GM12878 (cell line): ENCODE measurements around the gene EXOC4. TPM values are rescaled to one million over a fixed set of nuclear protein-coding genes. Genes with fewer than 3 reads are reported as not detected.

ENCODE experiments used
- ATAC-seq: fragments of 200-7000 bp; cut with Tn5 transposase; 3 replicates; pipeline ENCODE4 v1.9.1; 2020; ENCODE audit warnings: mild to moderate bottlenecking, moderate library complexity
- BruUV-seq: library from RNA; stranded (reverse); fragments of 400-500 nt; replicated peaks from 2 replicates; lab custom pipeline; 2021; lab: Mats Ljungman, UMichigan
- CTCF ChIA-PET: fragments of 300-600 bp; sonication (Branson Sonifier 250); formaldehyde crosslinking; extraction: SDS; loops from one replicate; lab custom pipeline; 2021; ENCODE audit warnings: inconsistent platforms; lab: Yijun Ruan, JAX
- POLR2A ChIA-PET: fragments of 350-600 bp; formaldehyde crosslinking; extraction: SDS; loops from one replicate; lab custom pipeline; 2021; ENCODE audit warnings: inconsistent platforms; lab: Charles Lee
- RAD21 ChIA-PET: fragments of 300-600 bp; sonication (Branson Sonifier 250); formaldehyde crosslinking; loops from one replicate; lab custom pipeline; 2023; ENCODE audit warnings: antibody characterized with exemption; ENCODE audit not compliant: unreplicated experiment; lab: Charles Lee
- SMC1A ChIA-PET: fragments of 300-600 bp; sonication (Branson Sonifier 250); formaldehyde crosslinking; loops from one replicate; lab custom pipeline; 2023; ENCODE audit not compliant: unreplicated experiment, uncharacterized antibody; lab: Charles Lee
- DNase-seq: peaks from one replicate; pipeline ENCODE4 v3.0.0-alpha.2; 2011; ENCODE audit warnings: low read depth, low spot score
- FAIRE-seq: peaks from 3 replicates; lab custom pipeline; 2011; peaks lifted over from hg19 to GRCh38; lab: Jason Lieb, UNC
- H2AFZ ChIP-seq: 2 replicates; pipeline ENCODE4 v1.6.0; 2011; ENCODE audit warnings: low read depth, low read length, control low read depth; ENCODE audit not compliant: control insufficient read depth
- H3K27ac ChIP-seq: 2 replicates; pipeline ENCODE4 v1.5.1; 2011; ENCODE audit warnings: control low read depth; ENCODE audit not compliant: control insufficient read depth, insufficient read depth
- H3K27me3 ChIP-seq, 2 experiments: replicated peaks in 1 of 2; 2 replicates each; pipeline versions ENCODE4 v1.6.0 to v1.6.1; 2011; ENCODE audit warnings: low read length in 1 of 2; ENCODE audit not compliant: control insufficient read depth in 2 of 2, insufficient read depth in 2 of 2
- H3K36me3 ChIP-seq, 2 experiments: 2 replicates each; pipeline ENCODE4 v1.5.1; 2011; ENCODE audit warnings: low read length in 1 of 2; ENCODE audit not compliant: control insufficient read depth in 2 of 2, insufficient read depth in 2 of 2
- H3K4me1 ChIP-seq: 2 replicates; pipeline ENCODE4 v1.6.1; 2011; ENCODE audit warnings: mild to moderate bottlenecking, low read length, moderate library complexity, mixed read lengths; ENCODE audit not compliant: control insufficient read depth, insufficient read depth
- H3K4me2 ChIP-seq: 2 replicates; pipeline ENCODE4 v1.6.0; 2011; ENCODE audit warnings: control low read depth; ENCODE audit not compliant: control insufficient read depth, insufficient read depth
- H3K4me3 ChIP-seq: fragments of 200-600 bp; sonication (generic); 2 replicates; pipeline ENCODE4 v1.5.1; 2016
- H3K79me2 ChIP-seq: 2 replicates; pipeline ENCODE4 v1.6.0; 2011; ENCODE audit warnings: low read length; ENCODE audit not compliant: control insufficient read depth, insufficient read depth
- H3K9ac ChIP-seq: 2 replicates; pipeline ENCODE4 v1.8.0; 2011; ENCODE audit warnings: low read length, control low read depth, mixed read lengths; ENCODE audit not compliant: control insufficient read depth, insufficient read depth
- H3K9me3 ChIP-seq: replicated peaks from 3 replicates; pipeline ENCODE4 v1.5.1; 2011; ENCODE audit warnings: mild to moderate bottlenecking, low read length; ENCODE audit not compliant: control insufficient read depth, insufficient read depth
- H4K20me1 ChIP-seq: 2 replicates; pipeline ENCODE4 v1.6.0; 2011; ENCODE audit not compliant: control insufficient read depth, insufficient read depth
- ATF7 ChIP-seq: fragments of 450-650 bp; IDR thresholded peaks from 2 replicates; pipeline ENCODE4 v1.6.1; 2016; ENCODE audit warnings: low read depth, mild to moderate bottlenecking
- BCLAF1 ChIP-seq: fragments of 450-650 bp; IDR thresholded peaks from 2 replicates; pipeline ENCODE4 v1.6.1; 2017; ENCODE audit warnings: antibody characterized with exemption, mild to moderate bottlenecking, moderate library complexity
- E2F8 ChIP-seq: fragments of 450-650 bp; IDR thresholded peaks from 2 replicates; pipeline ENCODE4 v1.6.1; 2018; ENCODE audit warnings: mild to moderate bottlenecking, low read depth, moderate library complexity; ENCODE audit not compliant: partially characterized antibody
- EED ChIP-seq: sonication (generic); IDR thresholded peaks from 2 replicates; pipeline ENCODE4 v1.6.1; 2016; ENCODE audit warnings: antibody characterized with exemption, low read depth
- GABPA ChIP-seq: IDR thresholded peaks from 2 replicates; pipeline ENCODE4 v1.6.1; 2014; ENCODE audit warnings: antibody characterized with exemption, low read depth, mild to moderate bottlenecking, inconsistent platforms
- MTA2 ChIP-seq: fragments of 450-650 bp; IDR thresholded peaks from 2 replicates; pipeline ENCODE4 v1.6.1; 2016; ENCODE audit warnings: low read depth, mild to moderate bottlenecking, moderate library complexity
- MXI1 ChIP-seq: fragments of 150-350 bp; IDR thresholded peaks from 2 replicates; pipeline ENCODE4 v1.6.1; 2011; ENCODE audit warnings: low read depth, mild to moderate bottlenecking, inconsistent platforms, low read length, improper control_type of control experiment
- MYC ChIP-seq: IDR thresholded peaks from 2 replicates; pipeline ENCODE4 v1.6.1; 2011; ENCODE audit warnings: mild to moderate bottlenecking, low read length, moderate library complexity, inconsistent platforms; ENCODE audit not compliant: insufficient read depth, insufficient replicate concordance, insufficient read length, severe bottlenecking
- POLR2AphosphoS2 ChIP-seq: IDR thresholded peaks from 2 replicates; pipeline ENCODE4 v1.6.1; 2011; ENCODE audit warnings: low read depth, mild to moderate bottlenecking, low read length, improper control_type of control experiment, moderate library complexity
- RELA ChIP-seq: fragments of 450-650 bp; IDR thresholded peaks from 2 replicates; pipeline ENCODE4 v1.8.0; 2014; ENCODE audit warnings: borderline replicate concordance; ENCODE audit not compliant: partially characterized antibody
- RELB ChIP-seq: fragments of 450-650 bp; IDR thresholded peaks from 2 replicates; pipeline ENCODE4 v1.6.1; 2017; ENCODE audit warnings: low read depth, mild to moderate bottlenecking, moderate library complexity
- SMC3 ChIP-seq: IDR thresholded peaks from 2 replicates; pipeline ENCODE4 v1.6.1; 2011; ENCODE audit warnings: low read length, improper control_type of control experiment, borderline replicate concordance
- in situ Hi-C: fragments of 300-500 bp; cut with MboI; formaldehyde crosslinking; loops from 9 replicates; pipeline ENCODE4 v1.14.3; 2018; ENCODE audit warnings: mixed read lengths
- intact Hi-C: fragments of 100-400 bp; cut with micrococcal nuclease; formaldehyde crosslinking; loops from one replicate; pipeline ENCODE4 v1.14.2; 2022; ENCODE audit not compliant: unreplicated experiment
- polyA plus RNA-seq, 11 experiments: library from polyadenylated mRNA; depleted of rRNA in 4 of 11; unstranded in 6 of 11; stranded (reverse) in 5 of 11; fragments of >200 nt; fragmentation: Nextera tagmentation in 4 of 11; fragmentation: Illumina TruSeq in 1 of 11; extraction: Ambion mirVana in 4 of 11; extraction: Trizol in 1 of 11; gene quantifications; 1 replicate in 1 of 11; 2 replicates in 10 of 11; pipeline versions ENCODE4 v1.2.1 to v1.2.3, GENCODE V29; 2011 to 2016; ENCODE audit warnings: inconsistent platforms in 2 of 11, missing spikeins in 2 of 11, low read depth in 1 of 11
- total RNA-seq, 4 experiments: library from RNA; depleted of rRNA in 3 of 4; stranded (reverse); fragments of >200 nt in 3 of 4; fragmentation: Illumina TruSeq in 1 of 4; extraction: Trizol in 1 of 4; gene quantifications; 2 replicates each; pipeline versions ENCODE4 v1.2.1 to v1.2.3, GENCODE V29; 2013 to 2021

EXOC4 gene
- total and polyA plus RNA-seq, 10 of the 15 experiments (the other 5 are each of a cell fraction or from before 2014, with no cell fraction given) = 13.2 to 44.5 (median 29.6) TPM

GRCh38 chr7:133750287-133750686 is 497.4 kb downstream of the EXOC4 start (continued):
- no peak for TF ChIP-seq BCLAF1

GRCh38 chr7:133751079-133751478 is 498.2 kb downstream of the EXOC4 start:
- no peak for DNase-seq
- CTCF ChIA-PET = interaction anchor here (1.9 kb wide), 1 partner anchor 390 kb away, joined by 4 read pairs; no protein-coding TSS in a partner anchor

More at GRCh38 chr7:133751079-133751478, 498.2 kb downstream of the EXOC4 start:
- Histone ChIP-seq H3K27me3 (no peaks in the 10 kb centered on the region), H3K4me1 (no peaks in the 10 kb centered on the region), H3K9ac (no peak overlapping the region), H2AFZ (no peak overlapping the region), H3K4me2 (no peak overlapping the region), H3K36me3 (no peaks in the 10 kb centered on the region), H3K27ac (no peak overlapping the region), H4K20me1 (no peaks in the 10 kb centered on the region), H3K79me2 (no peaks in the 10 kb centered on the region), H3K4me3 (no peak overlapping the region), H3K9me3 (no peaks in the 10 kb centered on the region)
- TF ChIP-seq MXI1 (no peak), SMC3 (no peak), MYC (no peak), MTA2 (no peak), E2F8 (no peak), RELA (no peak), POLR2AphosphoS2 (no peak), ATF7 (no peak), EED (no peak), GABPA (no peak), RELB (no peak)
- no peak for ATAC-seq
- no peak for FAIRE-seq
- ChIA-PET RAD21 (interaction anchor here (0.6 kb wide), 1 partner anchor 254 kb away, joined by 3 read pairs; no protein-coding TSS in a partner anchor), POLR2A (no interaction called here), SMC1A (interaction anchor here (1.1 kb wide), 1 partner anchor 280 kb away, joined by 3 read pairs; no protein-coding TSS in a partner anchor)
- intact Hi-C loops = no loop called here
- BruUV-seq = no TSS peak
- in situ Hi-C loops = no loop called here
